Activated naive CD8-positive, alpha-beta T cell treated with anti-CD3 and anti-CD28 coated beads, Interleukin-2, amount 10 ng/mL, durations not matched to agents 7 days and 5 days (primary cell): ENCODE measurements around the gene CSNK1A1. TPM values are rescaled to one million over a fixed set of nuclear protein-coding genes. Genes with fewer than 3 reads are reported as not detected.

ENCODE experiments used
- total RNA-seq, 2 experiments: library from RNA; stranded (reverse); gene quantifications; one replicate each; pipeline ENCODE4 v1.2.3, GENCODE V29; 2021

Gene CSNK1A1
- total RNA-seq, 2 experiments from 2014 or later: 176 to 191 TPM

Other genes with a start within 250 kb of the CSNK1A1 start
- gene GRPEL2, start 205.9 kb downstream of the CSNK1A1 start, total RNA-seq: 10 to 100 TPM; 26.1 to 29.7 TPM
- gene PCYOX1L, start 193.4 kb downstream of the CSNK1A1 start, total RNA-seq: 10 to 100 TPM; 32.4 to 35.7 TPM
- not detected for gene IL17B, start 172.1 kb downstream of the CSNK1A1 start, total RNA-seq
- under 1 TPM; 0.82 to 0.83 TPM for gene ARHGEF37, start 30.1 kb upstream of the CSNK1A1 start, total RNA-seq
- 1 to 10 TPM; 6.4 to 8.1 TPM for gene PPARGC1B, start 178.9 kb upstream of the CSNK1A1 start, total RNA-seq